GM12878 (cell line): ENCODE measurements around the gene APOH. TPM values are rescaled to one million over a fixed set of nuclear protein-coding genes. Genes with fewer than 3 reads are reported as not detected.

Experiments
- ATAC-seq: fragments of 200-7000 bp; cut with Tn5 transposase; 3 replicates; pipeline ENCODE4 v1.9.1; 2020; ENCODE audit warnings: mild to moderate bottlenecking, moderate library complexity
- BruUV-seq: library from RNA; stranded (reverse); fragments of 400-500 nt; replicated peaks from 2 replicates; lab custom pipeline; 2021; lab: Mats Ljungman, UMichigan
- CTCF ChIA-PET: fragments of 300-600 bp; sonication (Branson Sonifier 250); formaldehyde crosslinking; extraction: SDS; loops from one replicate; lab custom pipeline; 2021; ENCODE audit warnings: inconsistent platforms; lab: Yijun Ruan, JAX
- POLR2A ChIA-PET: fragments of 350-600 bp; formaldehyde crosslinking; extraction: SDS; loops from one replicate; lab custom pipeline; 2021; ENCODE audit warnings: inconsistent platforms; lab: Charles Lee
- RAD21 ChIA-PET: fragments of 300-600 bp; sonication (Branson Sonifier 250); formaldehyde crosslinking; loops from one replicate; lab custom pipeline; 2023; ENCODE audit warnings: antibody characterized with exemption; ENCODE audit not compliant: unreplicated experiment; lab: Charles Lee
- SMC1A ChIA-PET: fragments of 300-600 bp; sonication (Branson Sonifier 250); formaldehyde crosslinking; loops from one replicate; lab custom pipeline; 2023; ENCODE audit not compliant: unreplicated experiment, uncharacterized antibody; lab: Charles Lee
- DNase-seq: peaks from one replicate; pipeline ENCODE4 v3.0.0-alpha.2; 2011; ENCODE audit warnings: low read depth, low spot score
- FAIRE-seq: peaks from 3 replicates; lab custom pipeline; 2011; peaks lifted over from hg19 to GRCh38; lab: Jason Lieb, UNC
- H2AFZ ChIP-seq: 2 replicates; pipeline ENCODE4 v1.6.0; 2011; ENCODE audit warnings: low read depth, low read length, control low read depth; ENCODE audit not compliant: control insufficient read depth
- H3K27ac ChIP-seq: 2 replicates; pipeline ENCODE4 v1.5.1; 2011; ENCODE audit warnings: control low read depth; ENCODE audit not compliant: control insufficient read depth, insufficient read depth
- H3K27me3 ChIP-seq, 2 experiments: replicated peaks in 1 of 2; 2 replicates each; pipeline versions ENCODE4 v1.6.0 to v1.6.1; 2011; ENCODE audit warnings: low read length in 1 of 2; ENCODE audit not compliant: control insufficient read depth in 2 of 2, insufficient read depth in 2 of 2
- H3K36me3 ChIP-seq, 2 experiments: 2 replicates each; pipeline ENCODE4 v1.5.1; 2011; ENCODE audit warnings: low read length in 1 of 2; ENCODE audit not compliant: control insufficient read depth in 2 of 2, insufficient read depth in 2 of 2
- H3K4me1 ChIP-seq: 2 replicates; pipeline ENCODE4 v1.6.1; 2011; ENCODE audit warnings: mild to moderate bottlenecking, low read length, moderate library complexity, mixed read lengths; ENCODE audit not compliant: control insufficient read depth, insufficient read depth
- H3K4me2 ChIP-seq: 2 replicates; pipeline ENCODE4 v1.6.0; 2011; ENCODE audit warnings: control low read depth; ENCODE audit not compliant: control insufficient read depth, insufficient read depth
- H3K4me3 ChIP-seq: fragments of 200-600 bp; sonication (generic); 2 replicates; pipeline ENCODE4 v1.5.1; 2016
- H3K79me2 ChIP-seq: 2 replicates; pipeline ENCODE4 v1.6.0; 2011; ENCODE audit warnings: low read length; ENCODE audit not compliant: control insufficient read depth, insufficient read depth
- H3K9ac ChIP-seq: 2 replicates; pipeline ENCODE4 v1.8.0; 2011; ENCODE audit warnings: low read length, control low read depth, mixed read lengths; ENCODE audit not compliant: control insufficient read depth, insufficient read depth
- H3K9me3 ChIP-seq: replicated peaks from 3 replicates; pipeline ENCODE4 v1.5.1; 2011; ENCODE audit warnings: mild to moderate bottlenecking, low read length; ENCODE audit not compliant: control insufficient read depth, insufficient read depth
- H4K20me1 ChIP-seq: 2 replicates; pipeline ENCODE4 v1.6.0; 2011; ENCODE audit not compliant: control insufficient read depth, insufficient read depth
- ATF7 ChIP-seq: fragments of 450-650 bp; IDR thresholded peaks from 2 replicates; pipeline ENCODE4 v1.6.1; 2016; ENCODE audit warnings: low read depth, mild to moderate bottlenecking
- EGR1 ChIP-seq, 2 experiments: IDR thresholded peaks; 1 replicate in 1 of 2; 2 replicates in 1 of 2; pipeline ENCODE4 v1.6.1; 2011 to 2012; ENCODE audit warnings: low read depth in 2 of 2, low read length in 2 of 2, borderline replicate concordance in 1 of 2, mild to moderate bottlenecking in 1 of 2, moderate library complexity in 1 of 2
- ELK1 ChIP-seq: IDR thresholded peaks from 2 replicates; pipeline ENCODE4 v1.6.1; 2012; ENCODE audit warnings: low read depth, low read length, improper control_type of control experiment
- ETV6 ChIP-seq, 2 experiments: fragments of 450-650 bp in 1 of 2; IDR thresholded peaks in 1 of 2; conservative IDR thresholded peaks in 1 of 2; 2 replicates each; pipeline ENCODE4 v1.6.1; 2014; ENCODE audit warnings: antibody characterized with exemption in 1 of 2, borderline replicate concordance in 1 of 2, low read depth in 1 of 2, mild to moderate bottlenecking in 1 of 2, moderate library complexity in 1 of 2
- RAD21 ChIP-seq: IDR thresholded peaks from 2 replicates; pipeline ENCODE4 v1.6.1; 2011; ENCODE audit warnings: mild to moderate bottlenecking, low read depth, low read length, moderate library complexity; ENCODE audit not compliant: insufficient read depth
- RB1 ChIP-seq: fragments of 450-650 bp; formaldehyde crosslinking; IDR thresholded peaks from 2 replicates; pipeline ENCODE4 v1.6.1; 2017; ENCODE audit warnings: mild to moderate bottlenecking, borderline replicate concordance
- SREBF2 ChIP-seq: IDR thresholded peaks from 2 replicates; pipeline ENCODE4 v1.6.1; 2012; ENCODE audit warnings: mild to moderate bottlenecking, low read length
- SUZ12 ChIP-seq: fragments of 200-600 bp; sonication (generic); IDR thresholded peaks from one replicate; pipeline ENCODE4 v1.6.1; 2018; ENCODE audit warnings: antibody characterized with exemption, mild to moderate bottlenecking; ENCODE audit not compliant: unreplicated experiment
- TBL1XR1 ChIP-seq: IDR thresholded peaks from 2 replicates; pipeline ENCODE4 v1.6.1; 2012; ENCODE audit warnings: low read depth, low read length, improper control_type of control experiment
- WGBS: methylation state at CpG from one replicate; pipeline ENCODE4 v1.1.6; 2016; ENCODE audit warnings: low lambda C conversion rate; ENCODE audit not compliant: insufficient replicate concordance, insufficient coverage; ENCODE audit errors: missing lambda C conversion rate; 5-methylcytosine and 5-hydroxymethylcytosine counted together
- in situ Hi-C: fragments of 300-500 bp; cut with MboI; formaldehyde crosslinking; loops from 9 replicates; pipeline ENCODE4 v1.14.3; 2018; ENCODE audit warnings: mixed read lengths
- intact Hi-C: fragments of 100-400 bp; cut with micrococcal nuclease; formaldehyde crosslinking; loops from one replicate; pipeline ENCODE4 v1.14.2; 2022; ENCODE audit not compliant: unreplicated experiment
- polyA plus RNA-seq, 11 experiments: library from polyadenylated mRNA; depleted of rRNA in 4 of 11; unstranded in 6 of 11; stranded (reverse) in 5 of 11; fragments of >200 nt; fragmentation: Nextera tagmentation in 4 of 11; fragmentation: Illumina TruSeq in 1 of 11; extraction: Ambion mirVana in 4 of 11; extraction: Trizol in 1 of 11; gene quantifications; 1 replicate in 1 of 11; 2 replicates in 10 of 11; pipeline versions ENCODE4 v1.2.1 to v1.2.3, GENCODE V29; 2011 to 2016; ENCODE audit warnings: inconsistent platforms in 2 of 11, missing spikeins in 2 of 11, low read depth in 1 of 11
- total RNA-seq, 4 experiments: library from RNA; depleted of rRNA in 3 of 4; stranded (reverse); fragments of >200 nt in 3 of 4; fragmentation: Illumina TruSeq in 1 of 4; extraction: Trizol in 1 of 4; gene quantifications; 2 replicates each; pipeline versions ENCODE4 v1.2.1 to v1.2.3, GENCODE V29; 2013 to 2021

APOH gene
- total and polyA plus RNA-seq, 10 of the 15 experiments (the other 5 are each of a cell fraction or from before 2014, with no cell fraction given): 1.8 TPM; not detected in 9

GRCh38 chr17:66272811-66273585, 43.8 kb upstream of the APOH start:
- TF ChIP-seq ELK1 (no peak), ATF7 (no peak), SREBF2 (no peak), EGR1 (IDR thresholded peaks at IDR 0.05; ENCODE audit: borderline replicate concordance in 1 of 2, low read depth in 2 of 2, low read length in 2 of 2) (no peak), SUZ12 (no peak), TBL1XR1 (no peak), RAD21 (no peak), ETV6 (conservative IDR thresholded peaks at IDR 0.05 in 1 of 2, IDR thresholded peaks at IDR 0.05 in 1 of 2; ENCODE audit: borderline replicate concordance in 1 of 2, low read depth in 1 of 2) (no peak), RB1 (no peak)
- TF ChIP-seq, all 136 proteins: peak for 0
- ATAC-seq (no peak), DNase-seq (no peak), FAIRE-seq (no peak)
- H3K9me3 ChIP-seq: no peaks in the 10 kb centered on the region
- no peak overlapping the region for H3K4me3 ChIP-seq
- no TSS peak for BruUV-seq
- no peaks in the 10 kb centered on the region for H3K79me2 ChIP-seq
- RAD21 ChIA-PET: no interaction called here
- H3K4me1 ChIP-seq: no peaks in the 10 kb centered on the region
- SMC1A ChIA-PET: no interaction called here
- in situ Hi-C loops: no loop called here
- H3K27me3 ChIP-seq: no peaks in the 10 kb centered on the region
- no peaks in the 10 kb centered on the region for H4K20me1 ChIP-seq
- no peak overlapping the region for H3K4me2 ChIP-seq
- intact Hi-C loops: no loop called here
- H3K9ac ChIP-seq: no peak overlapping the region
- 32% methylated on average over 5 of the region's 5 CpGs for WGBS
- H2AFZ ChIP-seq: no peak overlapping the region
- H3K36me3 ChIP-seq: no peaks in the 10 kb centered on the region
- CTCF ChIA-PET: interaction anchor here (0.9 kb wide), 1 partner anchor 280 kb away, joined by 3 read pairs; no protein-coding TSS in a partner anchor
- POLR2A ChIA-PET: no interaction called here
- no peak overlapping the region for H3K27ac ChIP-seq
